Measurements from ENCODE around the gene CDC42BPB. TPM values are rescaled to one million over a fixed set of nuclear protein-coding genes. Genes with fewer than 3 reads are reported as not detected.
A peak's percentile ranks its signal among the peaks of the same experiment; 100 is the strongest.

The CDC42BPB gene
- total and polyA plus RNA-seq, 2 of the 13 experiments (the other 11 are each of a cell fraction or from before 2014, with no cell fraction given), result 19.7 to 32.3 TPM

GRCh38 chr14:102931580-102932285 is 125.6 kb downstream of the CDC42BPB start:
- Histone ChIP-seq H3K4me3 (replicated peaks in 1 of 3; ENCODE audit: insufficient read depth in 1 of 3, low read depth in 2 of 3, low read length in 3 of 3) (no peak overlapping the region), H3K27ac (ENCODE audit: extremely low read length, insufficient read depth, low read length) (no peak overlapping the region), H3K9me3 (ENCODE audit: low read length) (no peaks in the 10 kb centered on the region), H4K20me1 (ENCODE audit: insufficient read depth, low read length) (no peaks in the 10 kb centered on the region), H3K79me2 (ENCODE audit: insufficient read depth, low read length) (no peaks in the 10 kb centered on the region), H3K36me3 (replicated peaks in 1 of 2; ENCODE audit: control insufficient read depth in 1 of 2, insufficient read depth in 2 of 2, low read length in 2 of 2) (peaks cover 0 to 3% of the 10 kb centered on the region in 2 experiments; a peak in 2 of 5 replicates), H2AFZ (ENCODE audit: low read length) (no peak overlapping the region), H3K9ac (ENCODE audit: insufficient read depth, low read depth, low read length) (no peak overlapping the region), H3K4me2 (ENCODE audit: low read depth, low read length) (no peak overlapping the region), H3K27me3 (ENCODE audit: control insufficient read depth in 1 of 2, insufficient read depth in 2 of 2, low read length in 2 of 2) (no peaks in the 10 kb centered on the region), H3K4me1 (ENCODE audit: insufficient read depth, low read length) (peaks cover 9% of the 10 kb centered on the region; the same call in 1 of the 2 replicates)
- WGBS (ENCODE audit: low lambda C conversion rate), result over 99% methylated on average over 8 of the region's 12 CpGs
- TF ChIP-seq AKAP8 (CRISPR knock-in tag; IDR thresholded peaks at IDR 0.05), result 0 out of 2 replicates have a peak, but pooled peaks have one; percentile 12
- TF ChIP-seq MED13 (CRISPR knock-in tag; IDR thresholded peaks at IDR 0.05), result no peak
- FAIRE-seq (no peak), DNase-seq (ENCODE audit: low spot score) (no peak), ATAC-seq (peak; percentile 3; the same call in 1 of the 3 replicates)
- ChIA-PET POLR2A (interaction anchor here (0.6 kb wide), 1 partner anchor 961 kb away, joined by 3 read pairs; no protein-coding TSS in a partner anchor), CTCF (ENCODE audit: low intra/inter-chr PET ratio, low total read pairs) (no interaction called here)
- no TSS peak for BruUV-seq (replicated peaks)
- intact Hi-C loops (cut with micrococcal nuclease; ENCODE audit: unreplicated experiment), result no loop called here
- in situ Hi-C loops (cut with HindIII; ENCODE audit: extremely low pct_ligation_motif_present, low pct_unique_long_range_greater_than_20kb), result no loop called here

GRCh38 chr14:102930753-102931579 is 126.4 kb downstream of the CDC42BPB start:
- ATAC-seq, result peak; percentile 6; the same call in 2 of the 3 replicates
- no peak overlapping the region for H3K4me2 ChIP-seq (ENCODE audit: low read depth, low read length)
- H3K9ac ChIP-seq (ENCODE audit: insufficient read depth, low read depth, low read length), result no peak overlapping the region
- peaks cover 0 to 3% of the 10 kb centered on the region in 2 experiments; a peak in 2 of 5 replicates for H3K36me3 ChIP-seq (replicated peaks in 1 of 2; ENCODE audit: control insufficient read depth in 1 of 2, insufficient read depth in 2 of 2, low read length in 2 of 2)
- no peaks in the 10 kb centered on the region for H3K27me3 ChIP-seq (ENCODE audit: control insufficient read depth in 1 of 2, insufficient read depth in 2 of 2, low read length in 2 of 2)
- no peak for DNase-seq (ENCODE audit: low spot score)
- intact Hi-C loops (cut with micrococcal nuclease; ENCODE audit: unreplicated experiment), result no loop called here
- H3K79me2 ChIP-seq (ENCODE audit: insufficient read depth, low read length), result no peaks in the 10 kb centered on the region
- no peak for FAIRE-seq
- peaks cover 9% of the 10 kb centered on the region; the same call in 1 of the 2 replicates for H3K4me1 ChIP-seq (ENCODE audit: insufficient read depth, low read length)
- ChIA-PET POLR2A (interaction anchor here (0.6 kb wide), 1 partner anchor 962 kb away, joined by 3 read pairs; no protein-coding TSS in a partner anchor), CTCF (ENCODE audit: low intra/inter-chr PET ratio, low total read pairs) (no interaction called here)
- H3K4me3 ChIP-seq (replicated peaks in 1 of 3; ENCODE audit: insufficient read depth in 1 of 3, low read depth in 2 of 3, low read length in 3 of 3), result no peak overlapping the region
- no TSS peak for BruUV-seq (replicated peaks)
- H2AFZ ChIP-seq (ENCODE audit: low read length), result no peak overlapping the region
- H3K9me3 ChIP-seq (ENCODE audit: low read length), result no peaks in the 10 kb centered on the region
- H3K27ac ChIP-seq (ENCODE audit: extremely low read length, insufficient read depth, low read length), result no peak overlapping the region
- in situ Hi-C loops (cut with HindIII; ENCODE audit: extremely low pct_ligation_motif_present, low pct_unique_long_range_greater_than_20kb), result no loop called here
- 95% methylated on average over 26 of the region's 34 CpGs for WGBS (ENCODE audit: low lambda C conversion rate)
- H4K20me1 ChIP-seq (ENCODE audit: insufficient read depth, low read length), result no peaks in the 10 kb centered on the region
- TF ChIP-seq BCLAF1 (IDR thresholded peaks at IDR 0.05) (no peak), IRF9 (CRISPR knock-in tag; IDR thresholded peaks at IDR 0.05; ENCODE audit: borderline replicate concordance) (no peak), ZKSCAN1 (IDR thresholded peaks at IDR 0.05; ENCODE audit: low read length) (no peak), SRF (IDR thresholded peaks at IDR 0.05; ENCODE audit: low read depth, low read length) (no peak), AGO2 (optimal IDR thresholded peaks at IDR 0.05; ENCODE audit: low read depth, low read length) (peak; percentile 88), BCL3 (CRISPR knock-in tag; IDR thresholded peaks at IDR 0.05) (no peak), MED13 (CRISPR knock-in tag; IDR thresholded peaks at IDR 0.05) (no peak), MAZ (IDR thresholded peaks at IDR 0.05; ENCODE audit: borderline replicate concordance, low read depth, low read length) (no peak), MAZ (CRISPR knock-in tag; IDR thresholded peaks at IDR 0.05; ENCODE audit: low read depth) (no peak)
